GM23248 (cell line): ENCODE data around the gene TIMM44.

ENCODE experiments used
- EZH2 ChIP-seq: fragments of 200-600 bp; sonication (generic); IDR thresholded peaks from 2 replicates; pipeline ENCODE4 v1.6.1; 2018; ENCODE audit warnings: antibody characterized with exemption, mild to moderate bottlenecking; ENCODE audit not compliant: insufficient read depth, poor library complexity, severe bottlenecking
- EZH2phosphoT487 ChIP-seq: fragments of 200-600 bp; sonication (generic); IDR thresholded peaks from 2 replicates; pipeline ENCODE4 v1.6.1; 2018; ENCODE audit warnings: antibody characterized with exemption, moderate library complexity, mild to moderate bottlenecking, low read depth; ENCODE audit not compliant: insufficient read depth

GRCh38 chr19:7915250-7916102 lies 28.0 kb downstream of the TIMM44 start:
- no peak for TF ChIP-seq EZH2
- no peak for TF ChIP-seq EZH2phosphoT487
